GM21529 (cell line): ENCODE results near the gene AUTS2.

Experiments used
- ATAC-seq: cut with Tn5 transposase; IDR thresholded peaks from one replicate; pipeline ENCODE4 v1.9.1; 2021; ENCODE audit not compliant: unreplicated experiment

AUTS2 gene

DNA sequence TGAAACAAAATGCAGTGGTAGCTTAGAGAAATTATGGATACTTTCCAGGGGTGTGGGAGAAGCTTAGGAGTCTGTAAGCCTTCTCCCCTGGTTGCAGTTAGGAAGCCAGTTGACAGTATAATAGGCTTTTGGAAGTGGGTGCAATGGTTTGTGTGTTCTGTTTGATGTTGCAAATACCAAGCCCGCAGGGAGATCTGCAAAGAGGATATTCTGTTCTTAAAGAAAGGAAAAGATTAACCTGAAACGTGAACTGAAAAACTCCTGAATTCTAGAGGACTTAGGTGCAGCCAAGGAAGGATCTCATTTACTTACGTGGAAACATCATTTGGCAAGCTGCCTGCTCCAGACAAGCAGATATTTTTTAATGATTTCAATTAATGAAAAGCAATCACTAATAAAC is 496.6 kb downstream of the AUTS2 start:
- ATAC-seq, result no peak

DNA sequence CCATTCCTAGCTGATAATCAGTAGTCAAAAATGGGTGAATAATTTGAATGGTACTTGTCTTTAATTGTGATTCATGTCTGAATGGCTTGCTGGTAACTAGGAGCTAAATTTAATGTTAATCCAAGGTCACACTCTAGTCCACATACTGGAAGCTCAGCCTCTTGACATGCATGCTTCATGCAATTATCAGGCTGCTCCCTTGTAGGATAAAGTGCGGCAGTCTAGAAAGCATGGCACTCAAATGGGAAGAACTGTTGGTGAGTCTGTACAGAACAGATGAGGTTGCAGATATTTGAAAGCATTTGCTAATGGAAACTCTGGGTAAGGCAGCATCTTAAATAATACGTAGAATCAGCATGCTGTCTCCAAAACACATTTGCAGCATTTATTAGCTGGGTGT is 499.4 kb downstream of the AUTS2 start:
- no peak for ATAC-seq

DNA sequence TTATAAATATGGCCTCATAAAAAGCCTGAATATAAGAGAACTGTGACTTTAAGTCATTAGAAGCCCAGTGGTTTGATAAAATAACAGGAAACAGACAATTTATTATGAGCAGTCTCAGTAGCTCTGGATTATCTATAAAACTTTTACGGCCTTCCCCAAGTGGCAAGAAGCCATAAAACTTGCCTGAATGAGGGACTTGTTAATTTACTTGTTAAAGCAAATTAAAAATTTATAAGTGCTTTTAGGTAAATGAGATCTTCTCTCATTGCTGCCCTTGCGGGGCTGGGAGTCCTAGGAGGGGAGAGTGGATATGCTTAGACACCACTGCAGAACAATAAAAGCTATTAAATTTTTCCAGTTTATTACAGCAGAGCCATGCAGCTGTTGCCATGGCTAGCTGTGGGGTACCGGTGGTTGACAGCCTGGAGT is 499.9 kb downstream of the AUTS2 start:
- no peak for ATAC-seq

DNA sequence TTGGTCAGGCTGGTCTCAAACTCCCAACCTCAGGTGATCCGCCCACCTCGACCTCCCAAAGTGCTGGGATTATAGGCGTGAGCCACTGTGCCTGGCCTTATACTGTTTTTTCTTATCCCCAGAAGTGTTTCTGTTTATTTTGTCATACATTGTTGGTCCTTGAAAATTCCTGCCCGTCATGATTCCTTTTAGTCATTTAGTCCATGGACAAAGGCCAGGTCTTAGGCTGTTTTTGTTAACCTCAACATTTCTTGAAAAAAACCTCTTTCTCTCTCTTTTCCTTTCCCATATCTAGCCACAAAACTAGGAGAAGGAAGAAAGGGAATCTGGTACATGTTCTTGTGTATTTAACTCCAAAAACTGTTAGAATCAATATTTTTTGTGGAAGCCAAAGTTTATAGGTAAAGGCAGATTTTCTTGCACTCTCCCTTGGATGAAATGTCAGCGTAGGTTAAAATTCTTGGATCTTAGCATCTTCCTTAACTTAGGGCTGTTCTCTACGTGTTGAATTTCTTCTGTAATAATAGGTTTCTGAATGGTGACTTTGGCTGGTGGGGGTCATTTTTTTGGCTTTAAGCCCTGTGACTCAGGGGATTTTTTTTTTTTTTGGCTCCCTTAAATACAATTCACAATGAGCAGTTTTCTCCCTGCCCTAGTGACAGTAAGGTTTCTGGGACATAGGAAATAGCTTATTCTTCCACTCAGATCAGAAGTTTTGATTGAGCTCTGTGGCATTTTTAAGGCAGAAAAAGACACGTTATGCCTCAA is 500.8 kb downstream of the AUTS2 start:
- ATAC-seq, result no peak

DNA sequence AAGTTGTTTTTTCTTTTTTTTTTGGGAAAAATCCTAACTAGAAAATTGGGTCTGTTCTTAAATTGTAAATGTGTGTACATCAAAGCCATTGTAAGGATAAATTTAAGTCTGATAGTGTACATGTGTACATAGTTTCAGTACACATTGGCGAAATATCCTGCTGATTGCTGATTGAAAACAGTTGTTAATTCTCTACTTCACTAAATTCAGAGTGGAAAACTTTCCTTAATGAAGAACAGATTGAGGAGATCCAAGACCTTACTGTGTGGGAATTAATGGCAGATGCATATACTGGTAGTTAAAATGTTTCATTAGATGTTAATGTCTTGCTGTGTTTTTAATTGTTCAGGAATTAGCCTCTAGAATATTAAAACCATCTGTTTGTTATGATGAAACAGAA is 506.0 kb downstream of the AUTS2 start:
- ATAC-seq, result no peak

DNA sequence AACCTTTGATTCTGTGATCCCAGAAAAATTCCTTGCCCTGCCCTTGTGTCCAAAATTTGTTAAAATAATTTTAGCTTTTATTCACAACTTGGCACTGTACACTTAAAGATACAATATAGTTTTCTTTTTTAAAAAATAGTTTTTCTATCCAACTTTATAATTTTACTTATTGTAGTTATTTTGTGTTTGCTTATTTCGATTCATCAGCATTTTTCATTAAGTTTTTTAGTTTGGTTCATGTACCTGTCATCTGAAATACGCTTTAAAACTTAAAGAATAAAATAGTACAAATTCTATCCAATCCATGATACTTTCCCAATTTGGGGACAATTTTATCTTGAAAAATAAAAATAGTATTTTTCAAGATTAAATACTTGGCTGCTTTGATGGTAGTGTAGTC is 514.8 kb downstream of the AUTS2 start:
- no peak for ATAC-seq

DNA sequence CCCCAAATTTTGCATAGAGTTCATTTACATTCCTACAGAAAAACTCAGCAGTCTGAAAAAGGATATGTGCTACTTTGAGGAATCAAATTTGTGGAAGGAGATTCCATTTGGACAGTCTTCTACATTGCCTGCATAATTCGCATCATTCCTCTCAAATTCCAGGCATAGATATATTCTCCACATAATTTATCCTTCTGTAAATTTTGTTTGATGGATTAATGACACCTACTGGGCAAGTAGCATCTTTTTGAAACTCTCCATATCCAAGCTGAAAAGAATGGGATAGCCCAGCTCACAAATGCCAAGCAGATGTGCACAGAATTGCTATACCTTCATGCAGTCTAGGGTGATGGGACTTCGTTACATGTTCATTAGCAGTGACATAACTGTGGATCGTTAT is 515.3 kb downstream of the AUTS2 start:
- ATAC-seq, result no peak

DNA sequence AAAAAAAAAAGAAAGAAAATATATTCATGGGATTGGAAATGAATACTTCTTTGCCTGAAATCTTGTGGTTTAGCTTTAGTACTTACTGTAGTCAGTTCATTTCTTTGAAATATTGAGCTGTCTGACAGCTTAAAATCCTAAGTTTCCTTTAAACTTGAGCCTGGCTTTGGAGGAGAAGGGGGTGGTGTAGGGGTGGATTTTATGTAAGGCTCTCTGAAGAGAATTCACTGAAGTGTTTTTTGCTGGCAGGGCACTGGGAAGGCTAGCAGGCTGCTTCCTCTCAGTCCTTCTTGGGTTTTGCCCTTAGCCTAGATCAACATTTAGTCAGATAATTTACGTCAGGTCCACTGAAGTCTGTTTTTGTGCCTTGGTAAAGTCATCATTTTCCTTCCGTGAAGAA is 516.5 kb downstream of the AUTS2 start:
- ATAC-seq, result no peak

DNA sequence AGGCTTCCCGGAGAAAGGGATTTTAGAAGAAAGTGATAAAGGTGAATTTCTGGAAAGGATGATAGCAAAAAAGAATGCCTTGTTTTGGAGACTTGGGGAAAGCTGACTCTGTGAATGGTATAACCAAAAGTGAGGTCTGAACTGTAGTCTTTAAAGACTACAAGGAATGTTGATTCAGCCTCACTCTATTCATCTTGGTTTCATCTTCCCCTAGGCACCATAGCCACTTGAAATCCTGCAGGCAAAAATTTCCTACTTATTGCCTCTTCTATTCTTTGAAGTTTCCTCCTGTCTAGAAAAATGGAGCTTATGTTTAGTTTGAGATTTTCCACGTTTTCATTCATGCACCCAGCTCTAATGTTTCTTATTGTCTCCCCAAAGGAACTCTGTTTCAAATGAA is 518.0 kb downstream of the AUTS2 start:
- ATAC-seq, result no peak

DNA sequence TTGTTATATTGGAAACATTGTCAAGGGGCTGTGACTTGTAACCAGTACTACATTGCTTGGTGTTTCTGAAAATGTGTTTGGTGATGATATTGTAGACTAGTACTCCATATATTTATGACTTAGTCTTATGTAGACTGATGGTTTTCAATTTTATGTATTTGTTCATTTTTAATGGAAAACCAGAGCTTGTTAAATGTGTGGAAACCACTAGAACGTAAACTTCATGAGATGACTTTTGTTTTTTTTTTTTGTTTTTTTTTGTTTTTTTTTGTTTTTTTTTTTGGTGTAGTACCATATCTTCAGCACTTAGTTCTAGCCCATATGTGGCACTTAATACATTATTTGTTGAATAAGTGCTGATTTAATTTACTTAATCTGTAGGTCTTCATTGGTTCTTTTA is 518.6 kb downstream of the AUTS2 start:
- ATAC-seq, result no peak

DNA sequence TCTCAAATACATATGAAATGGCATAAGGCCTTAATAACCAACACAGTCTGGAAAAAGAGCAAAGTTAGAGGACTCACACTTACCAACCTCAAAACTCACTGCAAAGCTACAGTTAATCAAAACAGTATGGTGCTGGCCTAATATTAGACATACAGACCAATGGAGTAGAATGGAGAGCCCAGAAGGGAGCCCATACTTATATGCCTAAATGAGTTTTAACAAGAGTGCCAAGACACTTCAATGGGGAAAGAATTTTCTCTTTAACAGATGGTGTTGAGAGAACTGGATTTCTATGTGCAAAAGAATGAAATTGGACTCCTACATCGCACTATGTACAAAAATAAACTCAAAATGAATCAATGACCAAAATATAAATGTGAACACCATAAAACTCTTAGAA is 522.6 kb downstream of the AUTS2 start:
- ATAC-seq, result no peak

DNA sequence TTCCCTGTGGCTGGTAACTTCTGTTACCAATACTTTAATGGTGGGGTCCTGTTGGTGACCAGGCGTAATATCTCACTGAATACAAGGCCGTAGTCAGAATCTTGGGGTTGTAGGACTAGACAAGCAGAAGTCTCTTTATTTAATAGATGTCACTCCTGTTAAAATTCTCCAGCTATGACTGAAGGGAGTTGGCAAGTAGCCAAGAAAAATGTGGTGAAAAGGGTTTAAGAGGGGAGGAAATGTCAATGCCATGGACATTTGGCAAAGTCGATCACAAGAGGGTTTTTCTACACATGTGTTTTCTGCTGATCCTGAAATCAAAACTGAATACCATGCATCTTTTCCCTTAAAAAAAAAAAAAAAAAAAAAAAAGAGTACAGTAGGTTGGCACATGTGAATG is 533.5 kb downstream of the AUTS2 start:
- no peak for ATAC-seq

DNA sequence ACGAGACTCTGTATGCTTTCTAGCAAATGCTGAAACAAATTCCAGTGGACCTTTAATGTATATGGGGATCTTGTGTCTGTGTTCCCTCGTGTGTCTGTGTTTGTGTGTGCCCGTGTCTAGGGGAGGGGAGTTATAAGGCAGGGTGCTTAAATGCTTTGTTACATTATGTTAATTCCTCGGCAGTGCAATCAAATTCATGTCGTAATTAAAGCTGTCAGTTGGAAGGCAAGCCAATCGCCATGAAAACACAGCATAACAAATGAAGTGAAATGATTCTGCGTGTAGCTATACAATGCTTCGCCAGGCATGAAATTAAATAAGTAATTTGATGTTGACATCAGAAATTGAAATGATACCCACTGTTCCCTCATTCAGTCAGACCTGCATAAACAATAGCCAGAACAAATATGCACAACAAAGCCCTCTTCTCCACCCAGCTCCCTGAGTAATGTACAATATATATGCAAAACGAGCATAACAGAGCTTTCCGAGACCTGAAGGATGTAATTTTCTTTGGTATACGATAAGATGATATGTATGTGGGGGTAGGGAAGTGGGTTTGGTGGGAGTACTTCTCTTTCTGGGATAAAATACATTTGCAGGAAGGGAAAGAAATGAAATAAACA is 534.1 kb downstream of the AUTS2 start:
- ATAC-seq, result no peak

DNA sequence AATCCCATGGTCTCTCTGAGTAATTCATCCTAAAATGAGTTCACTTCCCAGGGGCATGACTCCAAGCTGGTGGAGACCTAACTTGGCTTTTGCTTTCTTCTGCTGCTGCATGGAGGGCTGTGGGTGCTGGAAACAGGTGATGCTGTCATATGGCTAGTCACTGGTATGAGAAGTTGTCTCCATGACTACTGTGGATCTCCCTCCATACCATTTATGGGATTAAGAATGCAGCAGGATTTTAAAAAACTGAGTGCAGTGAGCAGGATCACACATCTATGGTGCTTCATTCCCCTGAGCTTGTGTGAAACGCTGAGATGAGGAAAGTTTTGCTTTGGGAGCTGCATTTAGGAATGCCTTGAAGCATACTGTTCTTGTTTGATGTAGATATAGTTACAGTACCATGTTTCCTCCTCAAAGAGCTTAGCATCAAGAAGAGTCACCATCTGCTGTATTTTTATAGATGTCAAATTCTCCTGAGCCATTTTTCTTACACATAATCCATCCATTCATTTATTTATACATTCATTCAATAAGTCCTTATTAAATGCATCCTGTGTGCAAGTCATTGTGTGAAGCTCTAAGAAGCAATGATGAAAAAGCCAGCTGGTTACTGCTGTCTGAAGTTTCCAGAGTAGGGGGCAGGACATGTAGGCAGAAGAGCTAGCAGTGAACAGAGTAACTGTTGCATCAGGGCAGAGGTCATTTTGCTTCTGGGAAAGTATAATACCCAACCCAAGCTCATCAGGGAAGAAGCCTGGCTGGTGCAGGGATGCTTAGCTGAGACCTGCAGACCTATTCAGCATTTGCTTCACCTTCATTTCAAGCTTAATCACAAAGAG is 534.8 kb downstream of the AUTS2 start:
- ATAC-seq, result no peak

DNA sequence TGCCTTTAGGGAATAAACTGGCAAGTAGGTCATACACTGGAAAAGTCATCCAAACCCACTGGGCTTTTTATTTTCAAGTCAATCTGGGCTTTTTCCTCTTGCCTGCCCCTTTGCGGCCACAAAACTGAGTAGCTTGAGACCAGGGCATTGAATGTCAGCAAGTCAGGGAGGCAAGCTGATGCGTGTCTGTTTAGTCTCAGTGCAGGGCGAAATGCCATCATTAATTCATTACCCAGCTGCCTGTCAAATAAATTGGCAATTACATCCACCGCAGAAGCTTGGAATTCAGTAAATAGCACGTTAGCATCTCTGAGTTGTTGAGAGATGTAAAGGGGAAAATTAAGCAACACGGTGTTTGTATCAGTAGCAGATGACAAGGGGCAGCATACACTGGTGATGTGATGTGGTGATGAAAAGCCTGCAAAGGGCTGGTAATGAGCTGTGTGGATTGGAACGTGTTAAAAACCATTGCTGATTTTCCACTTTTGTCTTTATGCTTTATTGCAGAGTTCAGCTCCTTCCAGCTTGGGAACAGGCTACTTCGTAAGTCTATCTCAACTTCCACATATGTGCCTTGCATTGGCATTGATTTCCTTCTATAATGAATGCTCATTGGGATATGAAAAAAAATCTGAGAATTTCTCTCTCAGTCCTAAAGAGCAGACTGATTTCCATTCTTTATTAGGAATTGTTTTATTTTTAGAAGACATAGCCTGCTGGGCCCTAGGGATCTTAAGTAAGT is 535.9 kb downstream of the AUTS2 start:
- ATAC-seq, result no peak

DNA sequence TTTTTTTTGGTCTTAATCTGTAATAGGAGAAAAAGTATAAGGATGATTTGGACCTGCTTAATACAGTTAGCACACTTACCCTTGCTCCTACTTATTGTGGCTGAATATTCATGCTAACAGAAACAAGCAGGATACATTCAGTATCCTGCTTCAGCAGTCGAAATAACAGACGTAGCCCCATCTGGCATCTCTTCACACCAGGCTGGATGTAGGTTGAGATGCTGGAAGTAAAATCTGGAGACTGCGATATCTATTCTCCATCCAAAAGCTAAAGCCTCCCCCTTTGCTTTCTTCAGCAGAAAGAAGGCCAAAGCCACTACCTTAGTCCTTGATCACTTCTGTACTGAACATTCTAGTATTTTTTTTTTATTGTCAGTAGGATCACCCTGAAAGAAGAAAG is 537.4 kb downstream of the AUTS2 start:
- no peak for ATAC-seq

DNA sequence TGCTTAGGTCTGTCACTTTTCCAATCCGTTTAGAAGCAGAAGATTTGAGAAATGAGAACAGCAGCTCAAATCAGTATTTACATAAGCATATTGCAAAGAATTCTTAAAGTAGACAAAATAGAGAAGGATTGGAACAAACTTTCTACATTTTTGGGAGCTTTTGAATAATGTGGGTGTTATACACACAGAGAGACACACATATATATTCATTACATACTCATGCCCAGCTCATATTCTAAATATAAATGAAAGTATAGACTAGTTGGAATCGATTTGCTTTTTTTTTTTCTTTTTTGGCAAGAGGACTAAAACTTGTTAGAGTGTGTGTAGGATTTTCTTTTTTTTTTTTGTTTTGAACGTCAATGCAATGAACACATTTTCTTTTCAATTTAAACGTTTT is 538.9 kb downstream of the AUTS2 start:
- ATAC-seq, result no peak

DNA sequence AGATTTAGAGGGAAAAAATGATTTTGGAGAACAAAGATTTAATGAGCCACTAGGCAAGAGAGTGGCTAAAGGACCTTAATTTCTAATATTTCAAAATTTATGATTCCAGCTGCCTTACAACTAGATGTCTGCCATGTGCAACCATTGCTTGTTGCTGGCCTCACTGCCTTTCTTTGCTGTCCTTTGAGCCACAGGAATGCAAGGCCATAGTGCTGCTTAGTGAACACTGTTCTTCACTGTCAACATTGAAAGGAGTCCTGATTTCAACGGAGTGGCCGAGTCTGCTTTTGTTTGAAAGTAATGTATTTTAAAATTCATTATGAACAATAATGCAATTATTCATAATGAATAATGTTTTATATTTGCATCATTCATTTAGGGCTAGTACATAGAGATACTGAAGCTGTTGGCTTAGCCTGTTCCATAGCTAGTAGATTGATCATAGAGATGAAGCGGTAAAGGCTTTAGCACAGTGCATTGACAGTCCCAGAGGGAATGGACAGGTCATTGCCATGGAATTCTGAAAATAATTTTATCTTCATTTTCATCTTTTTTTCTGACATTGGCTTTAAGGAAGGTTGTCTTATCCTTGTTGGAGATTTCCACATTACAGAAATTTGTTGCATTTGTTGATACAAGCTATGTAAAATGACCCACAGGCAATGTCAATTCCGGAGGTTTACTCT is 544.1 kb downstream of the AUTS2 start:
- ATAC-seq, result no peak

DNA sequence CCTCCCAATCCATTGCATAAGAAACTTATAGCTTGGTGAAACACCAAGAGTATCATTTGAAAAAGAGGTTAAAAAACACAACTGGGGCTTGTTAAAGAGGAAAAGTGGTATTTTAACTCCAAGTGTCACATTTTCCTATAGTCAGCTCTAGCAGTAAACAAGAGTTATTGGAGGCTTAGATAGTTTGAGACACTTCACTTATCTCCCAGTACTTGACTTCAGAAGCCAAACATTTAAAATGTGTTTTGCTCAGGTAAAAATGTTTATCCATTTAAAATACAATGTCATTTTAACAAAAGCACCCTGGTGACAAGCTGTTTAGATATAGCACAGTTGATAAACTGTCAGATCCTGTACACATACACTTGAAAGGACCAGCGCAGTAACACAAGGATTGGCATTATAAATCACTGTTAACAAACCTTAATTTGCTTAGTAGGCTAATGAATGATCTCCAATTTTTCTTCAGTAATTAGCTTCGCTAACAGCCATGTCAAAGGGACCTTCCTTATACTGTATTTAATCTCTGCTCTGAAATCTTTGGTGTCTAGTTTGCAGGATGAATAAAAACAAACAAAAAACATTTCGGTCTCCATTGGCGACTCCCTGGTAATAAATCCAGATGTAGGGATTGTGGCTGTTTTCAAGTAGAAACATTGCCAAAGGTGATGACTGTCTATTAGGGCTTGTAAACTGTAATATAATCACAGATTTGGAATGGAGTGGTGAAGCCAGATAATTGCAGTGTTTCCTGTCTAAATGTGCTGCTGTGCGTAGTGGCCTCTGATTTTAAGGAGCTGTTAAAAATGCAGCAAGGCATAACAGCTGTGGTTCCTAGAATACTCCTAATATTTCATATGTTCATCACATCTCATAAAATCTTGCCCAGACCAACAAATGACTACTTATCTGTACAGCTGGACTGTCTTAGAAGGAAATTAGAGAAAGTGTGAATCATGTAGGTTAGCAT is 545.1 kb downstream of the AUTS2 start:
- no peak for ATAC-seq

DNA sequence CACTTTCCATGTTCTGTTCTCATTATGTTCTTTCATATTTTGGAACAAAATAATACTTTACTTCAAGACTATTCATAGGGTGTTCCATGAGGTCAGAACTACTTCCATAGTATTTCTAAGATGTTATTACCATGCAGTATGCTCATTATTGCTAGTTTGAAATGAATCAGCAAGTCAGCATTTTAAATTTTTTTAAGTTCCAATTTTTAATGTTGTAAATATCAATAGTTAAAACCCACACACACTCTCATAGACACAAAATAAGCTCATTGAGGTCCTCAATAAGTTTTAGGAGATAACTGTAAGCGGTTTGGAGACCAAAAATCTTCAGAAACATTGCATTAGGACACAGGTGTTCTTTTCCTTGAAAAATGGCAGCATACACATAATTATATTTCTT is 550.7 kb downstream of the AUTS2 start:
- no peak for ATAC-seq
